Type B pancreatic cell (in vitro differentiated cells): ENCODE measurements around the gene PDS5A. TPM values are rescaled to one million over a fixed set of nuclear protein-coding genes. Genes with fewer than 3 reads are reported as not detected.
"Not testable (repeated sequence)": the region's sequence is repeated elsewhere in the genome, so short reads cannot be mapped to it uniquely, and the experiment has no call there.

Experiments used
- DNase-seq: peaks from one replicate; pipeline ENCODE4 v3.0.0; 2021; ENCODE audit warnings: mixed read lengths; ENCODE audit not compliant: unreplicated experiment; ENCODE audit errors: extremely low spot score
- H3K27ac Mint-ChIP-seq: 2 replicates; pipeline ENCODE4 v1.8.0; 2021; ENCODE audit warnings: mild to moderate bottlenecking, mixed read lengths
- H3K27me3 Mint-ChIP-seq: 2 replicates; pipeline ENCODE4 v1.8.0; 2021; ENCODE audit warnings: mixed read lengths
- H3K36me3 Mint-ChIP-seq: 2 replicates; pipeline ENCODE4 v1.8.0; 2021; ENCODE audit warnings: mixed read lengths
- H3K4me1 Mint-ChIP-seq: one replicate; pipeline ENCODE4 v1.8.0; 2021; ENCODE audit warnings: mixed read lengths; ENCODE audit not compliant: unreplicated experiment
- H3K4me3 Mint-ChIP-seq: 2 replicates; pipeline ENCODE4 v1.8.0; 2021; ENCODE audit warnings: mild to moderate bottlenecking, mixed read lengths
- H3K9me3 Mint-ChIP-seq: 2 replicates; pipeline ENCODE4 v1.8.0; 2021; ENCODE audit warnings: mixed read lengths
- CTCF ChIP-seq: fragments of 200-600 bp; sonication (generic); conservative IDR thresholded peaks from 2 replicates; pipeline ENCODE4 v1.5.0; 2021; ENCODE audit warnings: antibody characterized with exemption, mild to moderate bottlenecking
- total RNA-seq: library from RNA; stranded (reverse); gene quantifications from 2 replicates; pipeline ENCODE4 v1.2.1, GENCODE V29; 2021; ENCODE audit warnings: low replicate concordance

The PDS5A gene
- total RNA-seq, 1 donor from 2014 or later = 73.3 TPM

GRCh38 chr4:39905656-39906055 is 72.1 kb downstream of the PDS5A start:
- no peak for DNase-seq
- Mint-ChIP-seq H3K36me3 (peaks cover 8% of the 10 kb centered on the region), H3K4me1 (no peaks in the 10 kb centered on the region), H3K4me3 (no peak overlapping the region), H3K27me3 (no peaks in the 10 kb centered on the region), H3K9me3 (no peaks in the 10 kb centered on the region), H3K27ac (no peak overlapping the region)
- TF ChIP-seq CTCF = no peak

- H3K4me1 Mint-ChIP-seq, H3K36me3 Mint-ChIP-seq, H3K27ac Mint-ChIP-seq, H3K9me3 Mint-ChIP-seq, H3K27me3 Mint-ChIP-seq, DNase-seq, H3K4me3 Mint-ChIP-seq: not testable (repeated sequence)
Observed at GRCh38 chr4:39905019-39905418, 72.7 kb downstream of the PDS5A start.

- no peak overlapping the region for H3K4me3 Mint-ChIP-seq
- no peak overlapping the region for H3K27ac Mint-ChIP-seq
- peaks cover 15% of the 10 kb centered on the region for H3K36me3 Mint-ChIP-seq
- no peaks in the 10 kb centered on the region for H3K9me3 Mint-ChIP-seq
- DNase-seq = no peak
- no peaks in the 10 kb centered on the region for H3K4me1 Mint-ChIP-seq
- no peaks in the 10 kb centered on the region for H3K27me3 Mint-ChIP-seq
- TF ChIP-seq CTCF = no peak
Observed at GRCh38 chr4:39900966-39901365, 76.7 kb downstream of the PDS5A start.

GRCh38 chr4:39899291-39899690 is 78.4 kb downstream of the PDS5A start:
- H3K36me3 Mint-ChIP-seq = peaks cover 18% of the 10 kb centered on the region
- H3K27me3 Mint-ChIP-seq = no peaks in the 10 kb centered on the region
- no peaks in the 10 kb centered on the region for H3K4me1 Mint-ChIP-seq
- no peaks in the 10 kb centered on the region for H3K9me3 Mint-ChIP-seq
- TF ChIP-seq CTCF = no peak
- no peak overlapping the region for H3K27ac Mint-ChIP-seq
- no peak for DNase-seq
- H3K4me3 Mint-ChIP-seq = no peak overlapping the region

GRCh38 chr4:39898015-39898414 is 79.7 kb downstream of the PDS5A start:
- Mint-ChIP-seq H3K4me3 (no peak overlapping the region), H3K36me3 (peaks cover 23% of the 10 kb centered on the region), H3K9me3 (no peaks in the 10 kb centered on the region), H3K27me3 (no peaks in the 10 kb centered on the region), H3K4me1 (no peaks in the 10 kb centered on the region), H3K27ac (no peak overlapping the region)
- DNase-seq = no peak
- no peak for TF ChIP-seq CTCF

GRCh38 chr4:39893693-39894072 is 84.0 kb downstream of the PDS5A start:
- TF ChIP-seq CTCF = no peak
- Mint-ChIP-seq H3K4me1 (no peaks in the 10 kb centered on the region), H3K27ac (no peak overlapping the region), H3K9me3 (no peaks in the 10 kb centered on the region), H3K36me3 (peaks cover 38% of the 10 kb centered on the region), H3K27me3 (no peaks in the 10 kb centered on the region), H3K4me3 (no peak overlapping the region)
- no peak for DNase-seq
